Activated CD4-positive, CD25-positive, alpha-beta regulatory T cell treated with anti-CD3 and anti-CD28 coated beads, Interleukin-2, amount 50 U/mL, for 16 hours (primary cell): ENCODE data around the gene PRSS27.

Experiments used
- DNase-seq: peaks from one replicate; pipeline ENCODE4 v3.0.0-alpha.2; 2020; ENCODE audit warnings: low read depth, low spot score

The PRSS27 gene

GRCh38 chr16:2708955-2709587 is 11.0 kb downstream of the PRSS27 start:
- DNase-seq, result no peak

GRCh38 chr16:2708290-2708639 is 11.8 kb downstream of the PRSS27 start:
- no peak for DNase-seq

DNA sequence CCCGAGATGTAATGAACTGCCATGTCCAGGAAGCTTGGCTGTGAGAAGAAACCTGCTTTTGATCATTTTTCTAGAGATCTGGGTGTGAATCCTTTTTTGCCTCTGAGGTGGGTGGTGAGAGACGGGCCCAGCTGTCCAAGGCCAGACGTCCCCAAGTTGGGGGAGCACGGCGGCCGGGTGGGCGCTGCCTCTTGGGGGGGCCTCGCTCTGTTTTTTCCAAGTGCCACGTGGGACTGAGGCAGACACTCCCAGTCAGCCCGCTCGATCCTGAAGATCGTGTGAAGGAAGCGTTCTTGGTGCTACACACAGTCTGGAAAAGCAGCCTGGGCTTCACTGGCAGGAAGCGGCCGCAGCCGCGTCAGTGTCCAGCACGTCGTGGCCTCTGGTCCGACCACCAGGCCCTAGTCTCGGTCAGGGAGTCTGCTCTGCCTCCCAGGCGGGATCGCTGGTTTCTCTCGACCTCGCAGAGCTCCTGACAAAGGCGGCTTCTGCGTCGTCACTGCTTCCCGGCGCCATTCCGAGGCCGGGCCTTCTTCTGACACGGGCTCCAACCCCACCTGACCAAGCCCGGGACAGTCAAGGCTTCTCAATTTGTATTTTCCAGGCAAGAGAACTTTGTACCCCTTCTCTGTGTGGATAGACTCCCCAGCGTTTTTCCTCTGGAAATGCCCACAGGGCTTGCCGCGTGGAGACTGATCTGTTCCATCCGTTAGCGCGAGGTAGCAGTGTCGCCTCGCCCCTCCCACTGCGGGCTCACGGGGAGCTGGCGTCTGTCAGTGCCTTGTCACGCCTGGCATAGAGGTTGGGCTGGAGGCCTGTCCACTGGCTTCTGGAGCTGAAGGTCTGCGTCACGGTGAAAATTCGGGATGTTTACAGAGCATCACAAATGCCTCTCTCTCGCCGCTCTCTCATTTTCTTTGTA is 12.4 kb downstream of the PRSS27 start:
- DNase-seq, result no peak

- DNase-seq, result no peak
Observed at GRCh38 chr16:2706611-2707311, 13.3 kb downstream of the PRSS27 start.

GRCh38 chr16:2706085-2706484 is 13.9 kb downstream of the PRSS27 start:
- DNase-seq, result no peak

DNA sequence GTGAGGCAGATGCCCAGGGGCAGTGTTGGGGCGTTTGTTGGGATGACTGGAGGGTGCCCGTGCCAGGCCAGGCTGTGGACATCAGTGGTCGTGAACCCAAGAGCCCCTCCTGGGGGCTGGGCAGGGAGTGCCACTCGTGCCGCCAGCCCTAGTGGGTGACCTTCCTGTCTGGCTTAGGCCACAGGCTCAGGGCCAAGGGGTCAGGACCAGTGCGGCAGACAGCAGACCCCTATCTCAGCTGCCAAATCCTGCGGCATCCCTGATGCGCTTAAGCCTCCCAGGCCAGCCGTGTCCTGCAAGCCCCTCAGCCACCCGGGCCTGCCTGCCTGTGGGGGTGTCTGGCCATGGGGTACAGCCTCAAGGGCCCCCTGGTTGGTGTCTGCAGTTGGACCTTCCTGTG is 14.7 kb downstream of the PRSS27 start:
- DNase-seq, result no peak

DNA sequence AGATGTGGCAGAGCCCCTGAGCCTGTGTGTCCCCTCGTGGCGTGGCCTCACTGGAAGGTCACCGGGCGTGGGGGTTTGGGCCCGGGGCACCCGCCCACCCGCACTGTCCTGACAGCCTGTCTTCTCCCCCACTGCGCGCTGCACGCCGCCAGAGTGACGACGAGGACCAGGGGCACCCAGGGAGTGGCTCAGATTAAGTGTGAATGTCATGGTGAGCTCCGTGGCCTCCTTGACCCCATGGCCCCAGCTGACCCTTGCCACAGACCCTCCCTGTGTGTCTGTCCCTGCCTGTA is 15.1 kb downstream of the PRSS27 start:
- no peak for DNase-seq

DNA sequence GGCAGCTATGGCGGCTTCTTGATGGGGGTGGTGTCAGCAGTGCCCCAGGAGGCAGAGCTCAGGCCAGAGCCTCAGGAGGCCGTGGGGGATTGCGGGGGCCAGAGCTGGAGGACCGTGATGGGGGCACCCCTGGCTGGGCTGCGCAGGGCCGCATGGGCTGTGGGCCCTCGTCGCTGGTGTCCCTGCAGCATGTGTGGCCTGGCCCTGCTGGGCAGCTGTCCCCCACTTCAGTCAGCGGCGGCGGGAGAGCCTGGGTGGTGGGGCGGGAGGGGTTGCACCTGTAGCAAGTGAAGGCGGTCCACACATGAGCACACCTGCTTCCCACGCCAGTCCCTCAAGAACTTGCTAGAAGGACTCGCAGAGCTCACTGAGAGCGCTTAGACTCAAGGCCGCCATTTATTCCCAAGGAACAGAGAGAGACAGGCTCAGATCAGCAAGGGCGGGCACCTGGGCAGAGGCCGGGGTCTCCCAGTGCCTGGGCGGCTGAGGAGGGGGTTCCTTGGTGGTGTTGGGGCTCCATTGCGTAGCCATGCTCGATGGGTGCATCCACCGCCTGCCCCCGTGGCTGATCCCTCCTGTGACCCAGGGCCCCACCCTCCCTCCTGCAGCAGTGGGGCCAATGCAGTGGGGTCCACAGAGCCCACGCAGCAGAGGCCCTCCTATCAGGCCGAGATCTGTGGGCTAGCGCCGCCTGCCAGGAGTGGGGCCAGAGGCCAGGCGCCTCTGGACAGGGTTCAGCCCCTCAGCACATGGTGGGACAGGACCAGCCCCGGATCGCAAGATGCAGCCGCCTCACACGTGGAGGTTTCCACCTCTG is 15.7 kb downstream of the PRSS27 start:
- DNase-seq, result no peak

DNA sequence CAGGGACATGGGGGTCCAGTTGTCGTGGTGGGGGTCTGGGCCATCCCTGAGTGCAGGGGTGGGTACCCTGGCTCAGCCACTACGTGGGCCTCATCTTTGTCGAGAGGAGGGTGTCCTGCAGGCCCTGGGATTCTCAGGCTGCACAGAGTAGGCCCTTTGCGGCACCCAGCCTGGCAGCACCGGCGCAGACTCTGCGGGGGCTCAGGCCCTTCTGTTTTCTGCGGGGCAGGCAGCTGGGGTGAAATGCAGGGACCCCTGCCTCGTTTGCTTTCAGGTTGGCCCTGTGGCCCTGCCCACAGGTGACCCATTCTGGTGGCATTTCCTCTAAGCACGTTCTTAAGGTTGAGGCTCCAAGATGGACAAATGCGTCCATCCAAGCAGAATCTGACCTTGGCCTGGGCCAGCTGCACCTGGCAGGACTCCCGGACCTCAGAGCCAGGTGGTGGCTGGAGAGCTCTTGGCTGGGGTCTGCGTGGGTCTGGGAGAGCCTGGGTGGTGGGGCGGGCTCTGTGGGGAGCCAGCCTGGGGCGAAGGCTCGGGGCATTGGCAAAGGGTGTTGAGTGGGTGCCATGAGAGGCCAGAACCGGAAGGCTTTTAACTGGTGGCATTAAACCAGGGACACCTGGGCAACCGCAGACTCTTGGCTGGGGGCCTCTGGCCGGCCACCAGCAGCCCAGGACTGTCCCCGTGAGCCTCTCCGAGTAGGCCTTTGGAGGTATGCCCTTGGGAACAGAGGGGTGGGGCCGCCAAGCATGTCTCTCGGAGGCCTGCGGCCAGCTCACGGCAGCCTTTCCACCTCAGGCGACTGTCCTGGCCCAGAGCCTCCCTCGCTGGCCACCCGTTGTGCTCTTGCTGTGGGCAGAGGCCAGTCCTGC is 16.9 kb downstream of the PRSS27 start:
- no peak for DNase-seq

DNA sequence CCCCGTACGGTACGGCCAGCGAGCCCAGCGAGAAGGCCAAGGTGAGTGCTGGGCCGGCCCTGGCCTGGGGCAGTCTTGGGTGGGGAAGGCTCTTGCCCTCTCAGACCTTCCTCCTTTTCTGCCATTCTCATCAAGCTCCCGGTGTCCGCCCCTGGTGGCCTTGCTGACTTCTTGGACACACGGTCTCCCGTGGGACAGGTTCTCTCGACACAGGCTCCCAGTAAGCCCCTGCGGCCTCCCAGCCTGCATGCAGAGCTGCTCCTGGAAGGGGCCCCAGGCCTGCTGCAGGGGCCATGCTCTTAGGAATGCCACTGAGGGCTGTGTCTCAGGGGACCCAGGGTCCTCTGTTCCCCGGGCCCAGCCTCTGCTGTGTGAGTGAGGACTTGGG is 17.6 kb downstream of the PRSS27 start:
- no peak for DNase-seq

DNA sequence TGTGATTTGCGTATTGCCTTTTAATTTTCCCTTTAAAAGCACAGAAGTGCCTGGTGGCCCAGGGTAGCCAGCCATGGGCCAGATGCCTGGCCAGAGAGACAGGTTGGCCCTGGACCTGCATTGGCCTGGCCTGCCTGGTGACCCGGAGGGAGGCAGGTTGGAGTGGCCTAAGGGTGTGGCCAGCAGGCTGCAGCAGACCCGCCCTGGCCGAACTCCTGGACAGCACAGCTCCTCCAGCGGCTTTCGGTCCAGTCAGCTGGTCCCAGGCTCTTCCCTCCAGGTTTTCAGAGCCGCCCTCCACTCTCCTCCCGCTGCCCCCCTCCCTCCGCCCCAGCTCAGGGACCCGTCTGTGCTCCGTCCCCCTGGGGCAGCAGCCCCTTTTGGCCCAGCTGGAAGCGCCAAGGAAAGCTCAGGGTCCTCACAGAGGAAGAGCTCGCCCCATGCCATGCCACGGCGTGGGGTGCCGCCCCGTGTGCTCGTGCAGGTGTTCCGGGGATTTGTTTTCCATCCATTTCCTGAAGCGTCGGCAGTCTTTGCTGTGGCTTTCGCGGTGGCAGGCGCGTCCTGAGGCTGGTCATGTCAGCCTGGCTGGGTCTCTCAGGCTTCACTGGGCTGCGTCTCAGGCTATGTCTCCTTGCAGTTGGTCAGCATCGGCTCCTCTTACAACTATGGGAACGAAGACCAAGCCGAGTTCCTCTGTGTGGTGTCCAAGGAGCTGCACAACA is 18.1 kb downstream of the PRSS27 start:
- no peak for DNase-seq

DNA sequence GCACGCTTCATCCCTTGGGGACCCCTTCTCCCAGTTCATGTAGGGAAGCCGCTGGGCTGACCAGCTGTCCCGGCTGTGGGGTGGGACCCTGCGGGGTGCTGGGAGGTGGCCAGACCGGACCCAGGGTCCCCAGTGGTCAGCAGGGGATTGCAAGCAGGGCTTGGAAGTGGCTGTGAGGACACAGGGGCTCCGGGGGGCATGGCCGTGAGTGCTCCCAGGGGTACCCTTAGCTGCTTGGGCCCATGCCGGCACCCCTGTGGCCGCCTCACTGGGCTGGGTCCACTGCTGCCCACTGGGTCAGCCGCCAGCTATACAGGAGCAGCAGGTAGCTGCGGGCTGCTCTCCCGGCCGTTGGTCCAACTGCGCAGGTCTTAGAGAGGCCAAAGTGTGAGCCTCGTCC is 18.8 kb downstream of the PRSS27 start:
- no peak for DNase-seq

DNA sequence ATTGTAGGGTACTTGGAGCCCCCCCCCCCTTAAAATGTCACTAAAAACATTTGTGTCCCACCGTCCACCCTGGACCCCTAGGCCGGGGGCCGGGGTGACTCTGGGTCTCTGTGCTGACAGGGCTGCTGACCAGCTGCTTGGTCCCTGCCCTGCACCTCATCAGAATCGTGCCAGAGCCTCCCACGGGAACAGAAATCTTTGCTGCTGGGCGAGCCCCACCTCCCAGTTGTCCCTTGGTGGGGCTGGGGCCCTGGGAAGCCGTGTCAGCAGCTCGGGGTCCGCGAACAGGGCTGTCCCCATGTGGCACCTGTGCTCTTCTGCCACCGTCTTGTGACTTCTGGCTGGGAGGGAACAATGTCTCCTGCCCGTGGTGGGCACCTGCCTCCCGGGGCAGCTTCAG is 19.2 kb downstream of the PRSS27 start:
- no peak for DNase-seq

GRCh38 chr16:2699791-2700600 is 20.0 kb downstream of the PRSS27 start:
- no peak for DNase-seq

GRCh38 chr16:2698965-2699750 is 20.9 kb downstream of the PRSS27 start:
- DNase-seq, result no peak

DNA sequence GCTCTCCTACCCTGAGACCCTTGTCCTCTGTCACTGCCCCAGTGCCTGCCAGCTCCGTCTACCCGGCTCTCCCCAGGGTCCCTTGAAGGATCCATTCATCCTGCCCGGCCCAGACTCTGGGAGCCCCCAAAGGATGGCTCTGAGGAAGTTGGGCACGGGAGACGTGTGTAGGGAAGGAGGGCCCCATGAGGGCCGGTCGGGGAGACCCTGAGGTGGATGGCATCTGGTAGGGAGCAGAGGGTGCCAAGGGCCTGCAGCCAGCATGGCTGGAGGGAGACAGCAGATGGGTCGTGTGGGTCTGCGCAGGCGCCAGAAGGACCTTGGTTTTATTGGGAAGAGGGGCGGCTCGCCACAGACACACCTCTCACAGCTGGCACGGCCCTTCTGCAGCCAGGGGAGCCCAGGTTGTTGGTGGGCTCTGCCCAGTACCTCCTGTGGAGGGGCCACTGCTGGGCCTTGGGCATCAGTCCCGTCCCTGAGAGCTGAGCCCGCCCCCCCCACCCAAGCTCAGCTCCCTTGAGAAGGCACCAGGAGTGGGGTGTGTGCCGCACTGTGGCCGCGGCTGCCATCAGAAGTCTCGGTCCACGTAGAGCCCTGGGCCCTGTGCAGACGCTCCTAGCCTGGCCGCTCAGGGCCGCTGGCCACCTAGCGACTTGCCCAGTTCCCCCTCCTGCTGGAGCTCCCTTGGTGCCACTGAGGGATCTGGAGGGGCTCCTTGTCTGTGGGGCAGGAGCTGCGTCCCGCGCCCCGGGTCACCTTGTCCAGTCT is 21.7 kb downstream of the PRSS27 start:
- DNase-seq, result no peak

DNA sequence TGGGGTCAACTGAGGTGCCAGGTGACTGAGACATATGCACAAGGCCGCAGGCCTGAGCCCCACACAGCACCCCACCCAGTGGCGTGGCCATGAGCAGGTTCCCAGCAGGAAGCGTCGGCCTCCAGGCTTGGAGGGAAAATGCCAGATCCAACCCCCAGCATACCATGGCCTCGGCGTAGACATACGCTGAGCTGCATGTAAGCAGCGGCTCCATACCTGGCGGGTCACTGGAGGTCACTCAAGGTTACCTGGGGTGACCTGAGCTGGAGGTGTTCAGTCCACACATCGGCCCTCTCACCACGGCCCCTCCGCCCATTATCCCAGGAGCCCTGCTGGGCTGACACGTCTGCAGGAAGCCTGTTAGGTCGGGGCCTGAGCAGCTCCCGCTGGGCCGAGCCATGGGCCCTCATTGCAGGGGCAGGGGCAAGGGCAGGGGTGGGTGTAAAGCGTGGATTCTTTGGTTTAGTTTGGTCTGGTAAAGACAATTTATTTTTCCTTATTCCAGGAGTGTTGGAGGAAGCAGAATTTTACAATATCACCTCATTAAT is 22.5 kb downstream of the PRSS27 start:
- DNase-seq, result no peak
